K562 (cell line): ENCODE data around the gene ZNF567. TPM values are rescaled to one million over a fixed set of nuclear protein-coding genes. Genes with fewer than 3 reads are reported as not detected.

Experiments used
- CREB3L1 ChIP-seq: fragments of 450-650 bp; IDR thresholded peaks from 2 replicates; pipeline ENCODE4 v1.6.1; 2014; ENCODE audit warnings: low read depth, mild to moderate bottlenecking, moderate library complexity, borderline replicate concordance
- CREM ChIP-seq: IDR thresholded peaks from 2 replicates; pipeline ENCODE4 v1.6.1; 2014; ENCODE audit warnings: antibody characterized with exemption, low read depth
- E2F3 ChIP-seq: fragments of 250-450 bp; sonication (Bioruptor Pico); IDR thresholded peaks from 2 replicates; pipeline ENCODE4 v1.4.0; 2020; ENCODE audit warnings: mild to moderate bottlenecking
- ELF1 ChIP-seq: fragments of 200-800 bp; sonication (Bioruptor generic); IDR thresholded peaks from 2 replicates; pipeline ENCODE4 v1.6.1; 2016; ENCODE audit warnings: missing genetic modification characterization, missing compliant biosample characterization
- HNRNPH1 ChIP-seq: fragments of 200-400 bp; formaldehyde crosslinking; optimal IDR thresholded peaks from 2 replicates; pipeline ENCODE3; 2017; ENCODE audit warnings: low read depth, mild to moderate bottlenecking, low read length, moderate library complexity
- MYC ChIP-seq, 2 experiments: fragments of 250-450 bp in 1 of 2; sonication (Bioruptor Pico) in 1 of 2; IDR thresholded peaks; 2 replicates each; pipeline versions ENCODE4 v1.5.1 to v1.6.1; 2012 to 2021; ENCODE audit warnings: low read depth in 2 of 2, borderline replicate concordance in 1 of 2, improper control_type of control experiment in 1 of 2, low read length in 1 of 2, mild to moderate bottlenecking in 1 of 2, moderate library complexity in 1 of 2
- NFYB ChIP-seq: IDR thresholded peaks from 2 replicates; pipeline ENCODE4 v1.6.1; 2011; ENCODE audit warnings: mild to moderate bottlenecking, moderate library complexity; ENCODE audit not compliant: insufficient read length; ENCODE audit errors: extremely low read depth
- RBM17 ChIP-seq: fragments of 200-400 bp; formaldehyde crosslinking; IDR thresholded peaks from 2 replicates; pipeline ENCODE4 v1.6.1; 2017; ENCODE audit warnings: low read depth, mild to moderate bottlenecking, low read length, borderline replicate concordance
- ZBTB1 ChIP-seq: sonication (generic); formaldehyde crosslinking; IDR thresholded peaks from 2 replicates; pipeline ENCODE4 v1.8.1; 2023; ENCODE audit warnings: missing genetic modification reagents, low read depth, mild to moderate bottlenecking, borderline replicate concordance
- polyA plus RNA-seq, 8 experiments: library from polyadenylated mRNA; depleted of rRNA in 4 of 8; stranded (reverse) in 5 of 8; unstranded in 3 of 8; fragments of >200 nt; fragmentation: Nextera tagmentation in 2 of 8; fragmentation: Illumina TruSeq in 1 of 8; extraction: Ambion mirVana in 2 of 8; extraction: Trizol in 1 of 8; gene quantifications; 2 replicates each; pipeline versions ENCODE4 v1.2.1 to v1.2.3, GENCODE V29; 2011 to 2014; ENCODE audit warnings: inconsistent platforms in 1 of 8, missing spikeins in 1 of 8
- total RNA-seq, 7 experiments: library from RNA; depleted of rRNA in 6 of 7; stranded (reverse); fragments of >200 nt in 6 of 7; fragmentation: Illumina TruSeq in 2 of 7; extraction: Trizol in 2 of 7; gene quantifications; 2 replicates each; pipeline versions ENCODE4 v1.2.1 to v1.2.3, GENCODE V29; 2011 to 2021; ENCODE audit warnings: low replicate concordance in 1 of 7
- TF ChIP-seq, protein P1 (sequence below): fragments of 250-450 bp; sonication (Bioruptor Pico); IDR thresholded peaks from 2 replicates; pipeline ENCODE4 v1.4.0; 2020
- TF ChIP-seq, protein P2 (sequence below): IDR thresholded peaks from 2 replicates; pipeline ENCODE4 v1.6.1; 2012; ENCODE audit warnings: low read depth, low read length, improper control_type of control experiment, borderline replicate concordance

The ZNF567 gene
- total and polyA plus RNA-seq, 9 of the 15 experiments (the other 6 are each of a cell fraction or from before 2014, with no cell fraction given) = 3.1 to 11.5 (median 7.4) TPM

DNA sequence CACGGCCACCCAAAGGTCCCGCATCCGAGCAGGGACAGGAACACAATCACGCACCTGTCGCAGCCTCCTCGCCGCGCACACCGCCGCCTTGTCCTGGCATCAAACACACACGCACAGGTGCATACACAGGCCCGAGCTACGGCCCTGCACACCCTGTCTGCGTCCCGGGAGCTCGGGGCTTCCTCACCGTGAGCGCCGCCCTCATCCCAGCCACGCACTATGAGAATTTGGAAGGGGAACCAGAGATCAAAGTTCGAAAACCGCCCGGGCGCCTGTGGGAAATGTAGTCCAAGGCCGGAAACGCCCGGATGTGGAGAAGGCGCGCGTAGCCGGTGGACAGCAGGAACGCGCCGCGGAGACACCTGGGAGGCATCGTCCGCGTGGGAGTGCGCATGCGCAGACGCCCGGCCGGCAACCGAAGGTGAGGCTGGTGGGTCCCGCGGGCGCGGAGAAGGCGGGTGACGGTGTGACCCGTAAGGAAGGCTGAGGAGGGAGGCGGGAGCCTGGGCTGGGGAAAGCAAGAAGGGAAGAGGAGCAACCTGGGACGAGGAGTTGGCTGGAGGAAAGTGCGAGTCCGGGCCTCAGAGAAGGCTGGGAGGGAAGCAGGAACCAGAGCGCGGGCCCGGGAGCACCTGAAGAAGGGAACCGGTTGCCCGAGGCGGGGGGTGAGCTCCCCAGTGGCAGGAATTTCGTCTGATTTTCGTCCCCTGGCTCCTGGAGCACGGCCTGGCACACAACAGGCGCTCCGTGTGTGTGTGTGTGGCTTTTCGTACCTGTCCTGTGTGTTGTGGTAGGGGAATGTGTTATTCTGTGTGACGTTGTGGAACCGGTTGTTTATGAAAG, at the start of gene ZNF567 (continued):
- TF ChIP-seq CREB3L1 = peak; percentile 68; the same call in 1 of the 2 replicates
- TF ChIP-seq RBM17 = no peak
- TF ChIP-seq ZBTB1 (CRISPR knock-in tag) = no peak
- no peak for TF ChIP-seq HNRNPH1
- peak; percentile 51; the same call in 1 of the 2 replicates for TF ChIP-seq MYC (IDR thresholded peaks at IDR 0.05; ENCODE audit: low read depth, low read length)
- TF ChIP-seq MYC (CRISPR knock-in tag; IDR thresholded peaks at IDR 0.05; ENCODE audit: borderline replicate concordance, low read depth) = no peak
- peak; percentile 67 for TF ChIP-seq CREM
- TF ChIP-seq ELF1 (tag) = peak; percentile 77
- TF ChIP-seq NFYB = no peak
- TF ChIP-seq, protein P1, sequence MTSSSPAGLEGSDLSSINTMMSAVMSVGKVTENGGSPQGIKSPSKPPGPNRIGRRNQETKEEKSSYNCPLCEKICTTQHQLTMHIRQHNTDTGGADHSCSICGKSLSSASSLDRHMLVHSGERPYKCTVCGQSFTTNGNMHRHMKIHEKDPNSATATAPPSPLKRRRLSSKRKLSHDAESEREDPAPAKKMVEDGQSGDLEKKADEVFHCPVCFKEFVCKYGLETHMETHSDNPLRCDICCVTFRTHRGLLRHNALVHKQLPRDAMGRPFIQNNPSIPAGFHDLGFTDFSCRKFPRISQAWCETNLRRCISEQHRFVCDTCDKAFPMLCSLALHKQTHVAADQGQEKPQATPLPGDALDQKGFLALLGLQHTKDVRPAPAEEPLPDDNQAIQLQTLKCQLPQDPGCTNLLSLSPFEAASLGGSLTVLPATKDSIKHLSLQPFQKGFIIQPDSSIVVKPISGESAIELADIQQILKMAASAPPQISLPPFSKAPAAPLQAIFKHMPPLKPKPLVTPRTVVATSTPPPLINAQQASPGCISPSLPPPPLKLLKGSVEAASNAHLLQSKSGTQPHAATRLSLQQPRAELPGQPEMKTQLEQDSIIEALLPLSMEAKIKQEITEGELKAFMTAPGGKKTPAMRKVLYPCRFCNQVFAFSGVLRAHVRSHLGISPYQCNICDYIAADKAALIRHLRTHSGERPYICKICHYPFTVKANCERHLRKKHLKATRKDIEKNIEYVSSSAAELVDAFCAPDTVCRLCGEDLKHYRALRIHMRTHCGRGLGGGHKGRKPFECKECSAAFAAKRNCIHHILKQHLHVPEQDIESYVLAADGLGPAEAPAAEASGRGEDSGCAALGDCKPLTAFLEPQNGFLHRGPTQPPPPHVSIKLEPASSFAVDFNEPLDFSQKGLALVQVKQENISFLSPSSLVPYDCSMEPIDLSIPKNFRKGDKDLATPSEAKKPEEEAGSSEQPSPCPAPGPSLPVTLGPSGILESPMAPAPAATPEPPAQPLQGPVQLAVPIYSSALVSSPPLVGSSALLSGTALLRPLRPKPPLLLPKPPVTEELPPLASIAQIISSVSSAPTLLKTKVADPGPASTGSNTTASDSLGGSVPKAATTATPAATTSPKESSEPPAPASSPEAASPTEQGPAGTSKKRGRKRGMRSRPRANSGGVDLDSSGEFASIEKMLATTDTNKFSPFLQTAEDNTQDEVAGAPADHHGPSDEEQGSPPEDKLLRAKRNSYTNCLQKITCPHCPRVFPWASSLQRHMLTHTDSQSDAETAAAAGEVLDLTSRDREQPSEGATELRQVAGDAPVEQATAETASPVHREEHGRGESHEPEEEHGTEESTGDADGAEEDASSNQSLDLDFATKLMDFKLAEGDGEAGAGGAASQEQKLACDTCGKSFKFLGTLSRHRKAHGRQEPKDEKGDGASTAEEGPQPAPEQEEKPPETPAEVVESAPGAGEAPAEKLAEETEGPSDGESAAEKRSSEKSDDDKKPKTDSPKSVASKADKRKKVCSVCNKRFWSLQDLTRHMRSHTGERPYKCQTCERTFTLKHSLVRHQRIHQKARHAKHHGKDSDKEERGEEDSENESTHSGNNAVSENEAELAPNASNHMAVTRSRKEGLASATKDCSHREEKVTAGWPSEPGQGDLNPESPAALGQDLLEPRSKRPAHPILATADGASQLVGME (CRISPR knock-in tag) = no peak
- 0 out of 2 replicates have a peak, but pooled peaks have one; percentile 42 for TF ChIP-seq E2F3 (CRISPR knock-in tag)
- TF ChIP-seq, protein P2, sequence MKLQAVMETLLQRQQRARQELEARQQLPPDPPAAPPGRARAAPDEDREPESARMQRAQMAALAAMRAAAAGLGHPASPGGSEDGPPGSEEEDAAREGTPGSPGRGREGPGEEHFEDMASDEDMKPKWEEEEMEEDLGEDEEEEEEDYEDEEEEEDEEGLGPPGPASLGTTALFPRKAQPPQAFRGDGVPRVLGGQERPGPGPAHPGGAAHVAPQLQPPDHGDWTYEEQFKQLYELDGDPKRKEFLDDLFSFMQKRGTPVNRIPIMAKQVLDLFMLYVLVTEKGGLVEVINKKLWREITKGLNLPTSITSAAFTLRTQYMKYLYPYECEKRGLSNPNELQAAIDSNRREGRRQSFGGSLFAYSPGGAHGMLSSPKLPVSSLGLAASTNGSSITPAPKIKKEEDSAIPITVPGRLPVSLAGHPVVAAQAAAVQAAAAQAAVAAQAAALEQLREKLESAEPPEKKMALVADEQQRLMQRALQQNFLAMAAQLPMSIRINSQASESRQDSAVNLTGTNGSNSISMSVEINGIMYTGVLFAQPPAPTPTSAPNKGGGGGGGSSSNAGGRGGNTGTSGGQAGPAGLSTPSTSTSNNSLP = no peak
